HCT116 (cell line): Measurements from ENCODE around the gene CYBA. TPM values are rescaled to one million over a fixed set of nuclear protein-coding genes. Genes with fewer than 3 reads are reported as not detected.

Experiments used
- ATAC-seq: fragments of 200-7000 bp; cut with Tn5 transposase; 2 replicates; pipeline ENCODE4 v1.9.1; 2020; ENCODE audit warnings: mild to moderate bottlenecking, moderate library complexity
- BruUV-seq: library from RNA; stranded (reverse); fragments of 400-500 nt; replicated peaks from 2 replicates; lab custom pipeline; 2021; lab: Mats Ljungman, UMichigan
- CTCF ChIA-PET: fragments of 300-600 bp; sonication (Branson Sonifier 250); formaldehyde crosslinking; loops from one replicate; lab custom pipeline; 2021; ENCODE audit warnings: antibody characterized with exemption; lab: Charles Lee
- POLR2A ChIA-PET: fragments of 300-600, 350-600 bp; sonication (Branson Sonifier 250); formaldehyde crosslinking; loops from one replicate; lab custom pipeline; 2021; ENCODE audit warnings: antibody characterized with exemption; lab: Charles Lee
- RAD21 ChIA-PET, 2 experiments: fragments of 300-600 bp; sonication (Branson Sonifier 250); formaldehyde crosslinking; loops; one replicate each; lab custom pipeline; 2023; ENCODE audit warnings: low total read pairs in 2 of 2; ENCODE audit not compliant: uncharacterized antibody in 2 of 2, unreplicated experiment in 2 of 2, low non-redundant PET in 1 of 2; lab: Charles Lee
- DNase-seq: peaks from one replicate; pipeline ENCODE4 v3.0.0-alpha.2; 2010; ENCODE audit warnings: low read depth, low spot score
- H2AFZ ChIP-seq: fragments of 200-600 bp; shearing (Covaris generic), sonication (generic); 2 replicates; pipeline ENCODE4 v1.6.1; 2017; ENCODE audit warnings: low read depth, mixed run types, mixed read lengths, antibody characterized with exemption, low read length; ENCODE audit not compliant: poor library complexity, severe bottlenecking
- H3K27ac ChIP-seq: 2 replicates; pipeline ENCODE4 v1.5.1; 2012; ENCODE audit warnings: low read depth, low read length
- H3K27me3 ChIP-seq: fragments of 200-600 bp; sonication (generic); 2 replicates; pipeline ENCODE4 v1.6.1; 2016; ENCODE audit warnings: mixed run types, low read length, mixed read lengths; ENCODE audit not compliant: insufficient read depth
- H3K36me3 ChIP-seq, 2 experiments: fragments of 200-500 bp in 1 of 2; fragments of 200-600 bp in 1 of 2; sonication (Bioruptor generic) in 1 of 2; sonication (generic) in 1 of 2; 2 replicates each; pipeline versions ENCODE4 v1.5.1 to v1.6.1; 2014 to 2016; ENCODE audit warnings: low read length in 2 of 2, inconsistent platforms in 1 of 2, mixed read lengths in 1 of 2, mixed run types in 1 of 2; ENCODE audit not compliant: insufficient read depth in 2 of 2, control insufficient read depth in 1 of 2
- H3K4me1 ChIP-seq, 2 experiments: fragments of 200-600 bp in 1 of 2; sonication (generic) in 1 of 2; 2 replicates each; pipeline versions ENCODE4 v1.5.1 to v1.6.1; 2012 to 2017; ENCODE audit warnings: low read length in 2 of 2, inconsistent platforms in 1 of 2, mild to moderate bottlenecking in 1 of 2, mixed read lengths in 1 of 2, mixed run types in 1 of 2, moderate library complexity in 1 of 2; ENCODE audit not compliant: insufficient read depth in 2 of 2, control insufficient read depth in 1 of 2
- H3K4me2 ChIP-seq: fragments of 200-600 bp; sonication (generic); 2 replicates; pipeline ENCODE4 v1.6.1; 2017; ENCODE audit warnings: mixed run types, low read length, mixed read lengths
- H3K4me3 ChIP-seq, 2 experiments: fragments of 200-600 bp in 1 of 2; sonication (generic) in 1 of 2; replicated peaks in 1 of 2; 2 replicates each; pipeline ENCODE4 v1.5.1; 2011 to 2016; ENCODE audit warnings: low read length in 2 of 2, control low read depth in 1 of 2, low read depth in 1 of 2, mild to moderate bottlenecking in 1 of 2, mixed read lengths in 1 of 2, mixed run types in 1 of 2
- H3K79me2 ChIP-seq: fragments of 200-600 bp; sonication (generic); 2 replicates; pipeline ENCODE4 v1.6.1; 2017; ENCODE audit warnings: mild to moderate bottlenecking, mixed run types, low read length, moderate library complexity, mixed read lengths; ENCODE audit not compliant: insufficient read depth
- H3K9ac ChIP-seq: fragments of 200-600 bp; sonication (generic); 2 replicates; pipeline ENCODE4 v1.6.1; 2016; ENCODE audit warnings: low read length, mixed read lengths
- H3K9me2 ChIP-seq: fragments of 200-600 bp; sonication (generic), shearing (Covaris generic); 2 replicates; pipeline ENCODE4 v1.6.1; 2017; ENCODE audit warnings: mixed run types, mild to moderate bottlenecking, moderate library complexity; ENCODE audit not compliant: insufficient read depth
- H3K9me3 ChIP-seq, 2 experiments: fragments of 200-500 bp in 1 of 2; fragments of 200-600 bp in 1 of 2; sonication (Bioruptor generic) in 1 of 2; sonication (generic) in 1 of 2; 2 replicates each; pipeline ENCODE4 v1.6.1; 2014 to 2017; ENCODE audit warnings: low read length in 2 of 2, mixed read lengths in 2 of 2, inconsistent platforms in 1 of 2, low read depth in 1 of 2, mild to moderate bottlenecking in 1 of 2, mixed run types in 1 of 2, moderate library complexity in 1 of 2; ENCODE audit not compliant: control insufficient read depth in 1 of 2, insufficient read depth in 1 of 2
- H4K20me1 ChIP-seq: fragments of 200-600 bp; sonication (generic), shearing (Covaris generic); 2 replicates; pipeline ENCODE4 v1.6.1; 2017; ENCODE audit warnings: mixed run types, mild to moderate bottlenecking, moderate library complexity; ENCODE audit not compliant: insufficient read depth
- CTCF ChIP-seq, 3 experiments: fragments of 200-600 bp in 1 of 3; sonication (generic) in 1 of 3; IDR thresholded peaks in 2 of 3; conservative IDR thresholded peaks in 1 of 3; 2 replicates each; pipeline ENCODE4 v1.5.1; 2012 to 2017; ENCODE audit warnings: low read depth in 2 of 3, low read length in 2 of 3, antibody characterized with exemption in 1 of 3, borderline replicate concordance in 1 of 3, control low read depth in 1 of 3, mild to moderate bottlenecking in 1 of 3, mixed read lengths in 1 of 3, mixed run types in 1 of 3, moderate library complexity in 1 of 3; ENCODE audit not compliant: insufficient read depth in 1 of 3
- EGR1 ChIP-seq: IDR thresholded peaks from 2 replicates; pipeline ENCODE4 v1.6.1; 2012; ENCODE audit warnings: low read depth
- ELF1 ChIP-seq: IDR thresholded peaks from 2 replicates; pipeline ENCODE4 v1.6.1; 2012; ENCODE audit warnings: low read depth, borderline replicate concordance
- EZH2 ChIP-seq: fragments of 200-600 bp; sonication (generic); IDR thresholded peaks from 2 replicates; pipeline ENCODE4 v1.6.1; 2017; ENCODE audit warnings: antibody characterized with exemption, mixed run types
- EZH2phosphoT487 ChIP-seq: fragments of 200-600 bp; IDR thresholded peaks from 2 replicates; pipeline ENCODE4 v1.6.1; 2018; ENCODE audit warnings: antibody characterized with exemption, borderline replicate concordance
- JUND ChIP-seq: IDR thresholded peaks from 2 replicates; pipeline ENCODE4 v1.6.1; 2012
- MAX ChIP-seq: IDR thresholded peaks from 2 replicates; pipeline ENCODE4 v1.6.1; 2012
- POLR2A ChIP-seq: IDR thresholded peaks from 2 replicates; pipeline ENCODE4 v1.7.0; 2011; ENCODE audit warnings: borderline replicate concordance; ENCODE audit not compliant: insufficient read depth, insufficient read length; ENCODE audit errors: extremely low read depth
- SIN3A ChIP-seq: IDR thresholded peaks from 2 replicates; pipeline ENCODE4 v1.6.1; 2012; ENCODE audit warnings: low read depth
- TCF7L2 ChIP-seq: IDR thresholded peaks from 2 replicates; pipeline ENCODE4 v1.7.0; 2011; ENCODE audit warnings: borderline replicate concordance, inconsistent platforms; ENCODE audit not compliant: insufficient read depth, insufficient read length; ENCODE audit errors: extremely low read depth
- YY1 ChIP-seq: IDR thresholded peaks from 2 replicates; pipeline ENCODE4 v1.6.1; 2011; ENCODE audit warnings: low read length, low read depth, moderate library complexity, mild to moderate bottlenecking; ENCODE audit not compliant: insufficient replicate concordance; ENCODE audit errors: extremely low read depth
- ZFX ChIP-seq: fragments of 450-650 bp; IDR thresholded peaks from 2 replicates; pipeline ENCODE4 v1.6.1; 2017
- ZNF274 ChIP-seq: fragments of 200-500 bp; sonication (Bioruptor generic); IDR thresholded peaks from 2 replicates; pipeline ENCODE4 v1.6.1; 2014; ENCODE audit warnings: mild to moderate bottlenecking, low read depth, low read length, inconsistent platforms
- intact Hi-C: fragments of 100-400 bp; cut with micrococcal nuclease; formaldehyde crosslinking; loops from 2 replicates; pipeline ENCODE4 v1.10.0; 2022
- total RNA-seq: library from RNA; stranded (reverse); gene quantifications from one replicate; pipeline ENCODE4 v1.2.1, GENCODE V29; 2021; ENCODE audit not compliant: unreplicated experiment
- TF ChIP-seq, protein P1 (sequence below): IDR thresholded peaks from 2 replicates; pipeline ENCODE4 v1.6.1; 2011; ENCODE audit warnings: mild to moderate bottlenecking, low read length, moderate library complexity; ENCODE audit not compliant: insufficient replicate concordance; ENCODE audit errors: extremely low read depth

The CYBA gene
- total RNA-seq, 1 experiment from 2014 or later, result 321 TPM

DNA sequence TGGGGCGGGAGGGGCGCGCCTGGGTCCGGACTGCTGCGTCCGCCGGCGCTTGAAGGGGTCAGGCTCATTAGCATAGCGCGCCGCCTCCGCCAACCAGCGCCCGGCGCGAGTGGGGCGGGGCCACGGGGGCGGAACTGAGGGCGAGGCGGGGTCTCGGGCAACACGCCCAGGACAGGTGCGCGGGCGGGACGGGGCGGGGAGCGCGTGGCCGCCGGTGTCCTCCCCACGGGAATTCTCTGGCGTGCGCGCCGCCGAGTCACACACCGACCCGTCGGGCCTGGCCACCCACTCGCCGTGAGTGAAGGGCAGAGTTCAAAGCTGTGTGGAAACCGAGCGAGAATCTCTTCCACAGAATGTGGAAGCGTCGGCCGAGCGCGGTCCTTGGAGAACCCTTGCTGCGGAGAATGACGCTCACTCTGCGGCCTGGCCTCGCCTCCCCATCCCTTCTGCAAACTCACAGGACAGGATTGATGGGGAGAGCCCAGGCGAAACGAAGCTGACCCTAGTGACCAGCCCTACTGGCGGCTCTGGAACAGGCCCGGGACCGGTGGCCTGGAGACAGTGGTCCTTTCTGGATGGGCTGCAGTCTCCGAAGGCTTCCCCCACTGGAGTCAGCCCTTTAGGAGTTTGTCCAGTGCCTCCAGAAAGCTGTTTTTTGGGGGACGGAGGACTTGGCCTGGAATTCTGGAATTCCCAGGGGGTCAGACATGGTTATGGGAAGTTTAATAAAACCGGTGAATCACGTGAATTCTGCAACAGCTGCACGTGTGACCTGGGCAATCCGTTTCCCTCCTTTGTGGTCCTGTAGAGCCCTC, 35.8 kb upstream of the CYBA start, which contains the start of gene SNAI3:
SNAI3 (minus strand) TSS at position 69 of the 815 bp plus-strand sequence. CDS start 101 bp downstream, outside the sequence.
- Histone ChIP-seq H3K9me3 (no peaks in the 10 kb centered on the region), H3K4me2 (peak within 1 kb of the TSS; percentile 100), H2AFZ (peak within 1 kb of the TSS; percentile 96), H3K4me1 (peaks cover 25 to 38% of the 10 kb centered on the region in 2 experiments), H3K9ac (peak within 1 kb of the TSS; percentile 62), H4K20me1 (no peaks in the 10 kb centered on the region), H3K79me2 (no peaks in the 10 kb centered on the region), H3K36me3 (no peaks in the 10 kb centered on the region), H3K4me3 (peak within 1 kb of the TSS; percentile 68 to 83), H3K27me3 (no peaks in the 10 kb centered on the region), H3K9me2 (no peaks in the 10 kb centered on the region), H3K27ac (peak within 1 kb of the TSS; percentile 25; the same call in 1 of the 2 replicates)
- DNase-seq (peak; percentile 51), ATAC-seq (peak; percentile 95)
- CTCF ChIA-PET, result interaction anchor here (1.2 to 1.6 kb wide), 2 partner anchors 14 to 51 kb away, joined by 3 to 5 read pairs; no protein-coding TSS in a partner anchor
- RAD21 ChIA-PET, result no interaction called here
- intact Hi-C loops, result no loop called here
- no TSS peak for BruUV-seq
- POLR2A ChIA-PET, result no interaction called here
- TF ChIP-seq TCF7L2 (peak; percentile 59), YY1 (no peak), EGR1 (peak; percentile 88), JUND (no peak), ZFX (no peak), ELF1 (no peak), POLR2A (peak; percentile 43)

- H3K9ac ChIP-seq, result peak overlapping the region; percentile 62
- intact Hi-C loops, result no loop called here
- H3K4me1 ChIP-seq, result peaks cover 25 to 38% of the 10 kb centered on the region in 2 experiments
- no TSS peak for BruUV-seq
- peak overlapping the region; percentile 100 for H3K4me2 ChIP-seq
- H3K27me3 ChIP-seq, result no peaks in the 10 kb centered on the region
- ChIA-PET CTCF (no interaction called here), RAD21 (no interaction called here), POLR2A (no interaction called here)
- peak overlapping the region; percentile 96 for H2AFZ ChIP-seq
- no peaks in the 10 kb centered on the region for H3K79me2 ChIP-seq
- ATAC-seq, result peak; percentile 67
- H3K4me3 ChIP-seq, result peak overlapping the region; percentile 68 to 83
- no peaks in the 10 kb centered on the region for H3K9me2 ChIP-seq
- peak overlapping the region; percentile 21; the same call in 1 of the 2 replicates for H3K27ac ChIP-seq
- no peaks in the 10 kb centered on the region for H3K9me3 ChIP-seq
- no peak for DNase-seq
- H4K20me1 ChIP-seq, result no peaks in the 10 kb centered on the region
- no peaks in the 10 kb centered on the region for H3K36me3 ChIP-seq
- TF ChIP-seq MAX (no peak), JUND (no peak), ZNF274 (no peak), EZH2 (no peak), TCF7L2 (no peak), CTCF (IDR thresholded peaks at IDR 0.05 in 2 of 3, conservative IDR thresholded peaks at IDR 0.05 in 1 of 3; ENCODE audit: borderline replicate concordance in 1 of 3, insufficient read depth in 1 of 3, low read depth in 2 of 3, low read length in 2 of 3) (no peak), ZFX (no peak), SIN3A (no peak), YY1 (no peak), EGR1 (no peak), EZH2phosphoT487 (no peak)
- TF ChIP-seq, protein P1, sequence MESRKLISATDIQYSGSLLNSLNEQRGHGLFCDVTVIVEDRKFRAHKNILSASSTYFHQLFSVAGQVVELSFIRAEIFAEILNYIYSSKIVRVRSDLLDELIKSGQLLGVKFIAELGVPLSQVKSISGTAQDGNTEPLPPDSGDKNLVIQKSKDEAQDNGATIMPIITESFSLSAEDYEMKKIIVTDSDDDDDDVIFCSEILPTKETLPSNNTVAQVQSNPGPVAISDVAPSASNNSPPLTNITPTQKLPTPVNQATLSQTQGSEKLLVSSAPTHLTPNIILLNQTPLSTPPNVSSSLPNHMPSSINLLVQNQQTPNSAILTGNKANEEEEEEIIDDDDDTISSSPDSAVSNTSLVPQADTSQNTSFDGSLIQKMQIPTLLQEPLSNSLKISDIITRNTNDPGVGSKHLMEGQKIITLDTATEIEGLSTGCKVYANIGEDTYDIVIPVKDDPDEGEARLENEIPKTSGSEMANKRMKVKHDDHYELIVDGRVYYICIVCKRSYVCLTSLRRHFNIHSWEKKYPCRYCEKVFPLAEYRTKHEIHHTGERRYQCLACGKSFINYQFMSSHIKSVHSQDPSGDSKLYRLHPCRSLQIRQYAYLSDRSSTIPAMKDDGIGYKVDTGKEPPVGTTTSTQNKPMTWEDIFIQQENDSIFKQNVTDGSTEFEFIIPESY, result no peak
Measured at GRCh38 chr16:88686062-88686438, 35.2 kb upstream of the CYBA start.
